Measurements from ENCODE around the gene ANTXRL. TPM values are rescaled to one million over a fixed set of nuclear protein-coding genes. Genes with fewer than 3 reads are reported as not detected.

The ANTXRL gene
- total and polyA plus RNA-seq, 4 donors = 0.06 TPM; not detected in 3

- no peaks in the 10 kb centered on the region for H3K4me1 ChIP-seq (ENCODE audit: control insufficient read depth in 4 of 4, insufficient read depth in 4 of 4, low read length in 3 of 4)
- H3K4me3 ChIP-seq (ENCODE audit: low read depth in 1 of 3, low read length in 3 of 3) = no peak overlapping the region
- no peaks in the 10 kb centered on the region for H3K36me3 ChIP-seq (ENCODE audit: control insufficient read depth in 4 of 4, insufficient read depth in 3 of 4, low read depth in 1 of 4, low read length in 3 of 4)
- DNase-seq (ENCODE audit: low spot score) = no peak
- H3K27me3 ChIP-seq (ENCODE audit: control insufficient read depth in 4 of 4, insufficient read depth in 4 of 4, low read length in 3 of 4) = no peaks in the 10 kb centered on the region
- H3K27ac ChIP-seq (ENCODE audit: low read depth in 1 of 2, low read length in 2 of 2) = no peak overlapping the region
- TF ChIP-seq HNF4A (conservative IDR thresholded peaks at IDR 0.05) (no peak), EGR1 (IDR thresholded peaks at IDR 0.05; ENCODE audit: low read depth in 2 of 2) (no peak), HNF4G (IDR thresholded peaks at IDR 0.05) (no peak), TAF1 (conservative IDR thresholded peaks at IDR 0.05) (no peak)
- TF ChIP-seq, protein P1, sequence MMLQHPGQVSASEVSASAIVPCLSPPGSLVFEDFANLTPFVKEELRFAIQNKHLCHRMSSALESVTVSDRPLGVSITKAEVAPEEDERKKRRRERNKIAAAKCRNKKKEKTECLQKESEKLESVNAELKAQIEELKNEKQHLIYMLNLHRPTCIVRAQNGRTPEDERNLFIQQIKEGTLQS (IDR thresholded peaks at IDR 0.05) = no peak
- H3K9me3 ChIP-seq (ENCODE audit: control insufficient read depth in 4 of 4, low read length in 3 of 4) = no peaks in the 10 kb centered on the region
- no peak overlapping the region for H3K9ac ChIP-seq (ENCODE audit: low read depth in 1 of 2, low read length in 2 of 2)
- WGBS = 94% methylated on average over 10 of the region's 10 CpGs
Measured at GRCh38 chr10:46307281-46308112, 20.7 kb downstream of the ANTXRL start.

- WGBS = 96% methylated on average over 4 of the region's 4 CpGs
- TF ChIP-seq EGR1 (IDR thresholded peaks at IDR 0.05; ENCODE audit: low read depth in 2 of 2) (no peak), FOXA1 (IDR thresholded peaks at IDR 0.05) (no peak), MAX (IDR thresholded peaks at IDR 0.05) (no peak), GABPA (IDR thresholded peaks at IDR 0.05 in 1 of 2, conservative IDR thresholded peaks at IDR 0.05 in 1 of 2) (no peak), NR2F2 (IDR thresholded peaks at IDR 0.05) (no peak), ZBTB33 (IDR thresholded peaks at IDR 0.05) (no peak)
- no peak for DNase-seq (ENCODE audit: low spot score)
- Histone ChIP-seq H3K9me3 (ENCODE audit: control insufficient read depth in 4 of 4, low read length in 3 of 4) (no peaks in the 10 kb centered on the region), H3K27me3 (ENCODE audit: control insufficient read depth in 4 of 4, insufficient read depth in 4 of 4, low read length in 3 of 4) (no peaks in the 10 kb centered on the region), H3K9ac (ENCODE audit: low read depth in 1 of 2, low read length in 2 of 2) (no peak overlapping the region), H3K4me1 (ENCODE audit: control insufficient read depth in 4 of 4, insufficient read depth in 4 of 4, low read length in 3 of 4) (no peaks in the 10 kb centered on the region), H3K27ac (ENCODE audit: low read depth in 1 of 2, low read length in 2 of 2) (no peak overlapping the region), H3K4me3 (ENCODE audit: low read depth in 1 of 3, low read length in 3 of 3) (no peak overlapping the region), H3K36me3 (ENCODE audit: control insufficient read depth in 4 of 4, insufficient read depth in 3 of 4, low read depth in 1 of 4, low read length in 3 of 4) (no peaks in the 10 kb centered on the region)
Measured at GRCh38 chr10:46308113-46308415, 21.3 kb downstream of the ANTXRL start.

DNA sequence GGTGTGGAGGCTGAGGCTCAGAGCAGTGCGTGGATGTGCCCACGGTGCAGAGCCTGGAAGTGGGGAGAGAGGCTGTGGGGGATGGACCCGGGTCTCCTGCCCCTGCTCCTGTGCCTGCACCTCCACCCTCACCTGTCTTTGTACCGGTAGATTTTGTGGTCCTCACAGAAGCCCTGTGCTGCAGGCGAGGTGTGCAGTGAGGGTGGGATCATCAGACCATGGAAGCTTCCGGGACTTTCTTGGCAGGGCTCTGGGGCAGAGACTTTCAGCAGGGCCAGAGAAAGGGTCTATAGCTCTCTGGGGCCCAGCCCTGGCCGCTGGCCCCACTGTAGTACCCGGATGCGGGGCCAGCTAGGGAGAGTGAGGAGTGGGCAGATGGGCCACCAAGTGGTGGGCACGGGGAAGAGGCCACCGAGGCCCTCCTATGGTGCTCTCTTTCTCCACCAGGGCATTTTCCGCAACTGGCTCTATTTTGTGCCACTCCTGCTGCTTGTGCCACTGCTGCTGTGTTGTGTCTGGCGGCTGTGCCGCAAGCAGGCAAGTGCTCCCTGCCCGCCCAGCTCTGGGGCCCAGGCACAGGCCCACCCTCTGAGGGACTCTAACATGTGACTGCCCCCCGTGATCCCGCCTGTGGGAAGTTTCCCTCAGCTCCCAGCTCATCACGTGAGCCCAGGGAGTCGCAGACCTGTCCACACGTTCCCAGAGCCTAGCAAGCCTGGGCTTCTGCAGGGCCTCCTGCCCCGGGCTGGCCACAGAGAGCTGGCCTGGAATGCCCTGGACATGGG lies 22.1 kb downstream of the ANTXRL start:
- no peaks in the 10 kb centered on the region for H3K4me1 ChIP-seq (ENCODE audit: control insufficient read depth in 4 of 4, insufficient read depth in 4 of 4, low read length in 3 of 4)
- H3K9me3 ChIP-seq (ENCODE audit: control insufficient read depth in 4 of 4, low read length in 3 of 4) = no peaks in the 10 kb centered on the region
- 91% methylated on average over 21 of the region's 21 CpGs for WGBS
- H3K27me3 ChIP-seq (ENCODE audit: control insufficient read depth in 4 of 4, insufficient read depth in 4 of 4, low read length in 3 of 4) = no peaks in the 10 kb centered on the region
- no peaks in the 10 kb centered on the region for H3K36me3 ChIP-seq (ENCODE audit: control insufficient read depth in 4 of 4, insufficient read depth in 3 of 4, low read depth in 1 of 4, low read length in 3 of 4)
- no peak overlapping the region for H3K9ac ChIP-seq (ENCODE audit: low read depth in 1 of 2, low read length in 2 of 2)
- no peak overlapping the region for H3K27ac ChIP-seq (ENCODE audit: low read depth in 1 of 2, low read length in 2 of 2)
- TF ChIP-seq MAX (IDR thresholded peaks at IDR 0.05) (no peak), HNF4A (conservative IDR thresholded peaks at IDR 0.05) (no peak), EGR1 (IDR thresholded peaks at IDR 0.05; ENCODE audit: low read depth in 2 of 2) (no peak), RAD21 (IDR thresholded peaks at IDR 0.05) (no peak), JUND (IDR thresholded peaks at IDR 0.05) (no peak), NR2F2 (IDR thresholded peaks at IDR 0.05) (no peak)
- TF ChIP-seq, protein P1 (IDR thresholded peaks at IDR 0.05) = no peak
- DNase-seq (ENCODE audit: low spot score) = no peak
- H3K4me3 ChIP-seq (ENCODE audit: low read depth in 1 of 3, low read length in 3 of 3) = no peak overlapping the region
